Activated CD4-positive, alpha-beta T cell treated with anti-CD3 and anti-CD28 coated beads, Interleukin-2, amount 10 ng/mL, durations not matched to agents 7 days and 5 days (primary cell): ENCODE measurements around the gene MMADHC. TPM values are rescaled to one million over a fixed set of nuclear protein-coding genes. Genes with fewer than 3 reads are reported as not detected.

Source experiments
- CTCF ChIA-PET: fragments of 350-600 bp; sonication (Branson Sonifier 250); formaldehyde crosslinking; loops from one replicate; lab custom pipeline; 2021; ENCODE audit warnings: antibody characterized with exemption; lab: Charles Lee
- POLR2A ChIA-PET: fragments of 350-600 bp; sonication (Branson Sonifier 250); formaldehyde crosslinking; loops from one replicate; lab custom pipeline; 2021; ENCODE audit warnings: antibody characterized with exemption; lab: Charles Lee
- DNase-seq: peaks from one replicate; pipeline ENCODE4 v3.0.0-alpha.2; 2020
- H3K27ac Mint-ChIP-seq: one replicate; pipeline ENCODE4 v1.8.0; 2021; ENCODE audit warnings: mild to moderate bottlenecking, moderate library complexity, mixed read lengths
- H3K27me3 Mint-ChIP-seq: one replicate; pipeline ENCODE4 v1.8.0; 2021; ENCODE audit warnings: mixed read lengths
- H3K36me3 Mint-ChIP-seq: one replicate; pipeline ENCODE4 v1.8.0; 2021; ENCODE audit warnings: low read depth, mixed read lengths
- H3K4me1 Mint-ChIP-seq: one replicate; pipeline ENCODE4 v1.8.0; 2021; ENCODE audit warnings: mixed read lengths
- H3K4me3 Mint-ChIP-seq: one replicate; pipeline ENCODE4 v1.8.0; 2021; ENCODE audit warnings: mild to moderate bottlenecking, moderate library complexity, mixed read lengths
- H3K9me3 Mint-ChIP-seq: one replicate; pipeline ENCODE4 v1.8.0; 2021; ENCODE audit warnings: mixed read lengths
- total RNA-seq, 2 experiments: library from RNA; stranded (reverse); gene quantifications; one replicate each; pipeline ENCODE4 v1.2.3, GENCODE V29; 2021

MMADHC gene
- total RNA-seq, 2 experiments from 2014 or later, result 92.8 to 94.5 TPM

GRCh38 chr2:149536649-149537048 is 50.9 kb downstream of the MMADHC start:
- peaks cover 2% of the 10 kb centered on the region for H3K27me3 Mint-ChIP-seq
- H3K4me1 Mint-ChIP-seq, result peaks cover 15% of the 10 kb centered on the region
- H3K36me3 Mint-ChIP-seq, result no peaks in the 10 kb centered on the region
- peak overlapping the region; percentile 83 for H3K27ac Mint-ChIP-seq
- POLR2A ChIA-PET, result no interaction called here
- DNase-seq, result no peak
- CTCF ChIA-PET, result interaction anchor here (1.1 kb wide), 1 partner anchor 15 kb away, joined by 3 read pairs; no protein-coding TSS in a partner anchor
- no peak overlapping the region for H3K4me3 Mint-ChIP-seq
- H3K9me3 Mint-ChIP-seq, result no peaks in the 10 kb centered on the region

- ChIA-PET CTCF (no interaction called here), POLR2A (no interaction called here)
- Mint-ChIP-seq H3K4me3 (no peak overlapping the region), H3K27me3 (peaks cover 9% of the 10 kb centered on the region), H3K36me3 (no peaks in the 10 kb centered on the region), H3K4me1 (peaks cover 15% of the 10 kb centered on the region), H3K9me3 (no peaks in the 10 kb centered on the region), H3K27ac (no peak overlapping the region)
- no peak for DNase-seq
Observed at GRCh38 chr2:149534674-149535073, 52.9 kb downstream of the MMADHC start.

GRCh38 chr2:149528983-149529382 is 58.6 kb downstream of the MMADHC start:
- Mint-ChIP-seq H3K36me3 (no peaks in the 10 kb centered on the region), H3K9me3 (no peaks in the 10 kb centered on the region), H3K4me3 (no peak overlapping the region), H3K27me3 (peaks cover 12% of the 10 kb centered on the region), H3K27ac (no peak overlapping the region), H3K4me1 (no peaks in the 10 kb centered on the region)
- ChIA-PET CTCF (no interaction called here), POLR2A (no interaction called here)
- no peak for DNase-seq

- no peak for DNase-seq
- CTCF ChIA-PET, result no interaction called here
- Mint-ChIP-seq H3K4me1 (no peaks in the 10 kb centered on the region), H3K27me3 (peaks cover 15% of the 10 kb centered on the region), H3K27ac (no peak overlapping the region), H3K4me3 (no peak overlapping the region), H3K36me3 (no peaks in the 10 kb centered on the region), H3K9me3 (no peaks in the 10 kb centered on the region)
- POLR2A ChIA-PET, result no interaction called here
Observed at GRCh38 chr2:149527998-149528755, 59.4 kb downstream of the MMADHC start.

- ChIA-PET CTCF (no interaction called here), POLR2A (no interaction called here)
- Mint-ChIP-seq H3K4me1 (no peaks in the 10 kb centered on the region), H3K27ac (no peak overlapping the region), H3K4me3 (no peak overlapping the region), H3K9me3 (no peaks in the 10 kb centered on the region), H3K27me3 (peaks cover 17% of the 10 kb centered on the region), H3K36me3 (no peaks in the 10 kb centered on the region)
- no peak for DNase-seq
Observed at GRCh38 chr2:149526689-149527088, 60.9 kb downstream of the MMADHC start.

GRCh38 chr2:149525323-149525722 is 62.3 kb downstream of the MMADHC start:
- no peaks in the 10 kb centered on the region for H3K4me1 Mint-ChIP-seq
- POLR2A ChIA-PET, result no interaction called here
- no peaks in the 10 kb centered on the region for H3K9me3 Mint-ChIP-seq
- no peak overlapping the region for H3K27ac Mint-ChIP-seq
- peaks cover 13% of the 10 kb centered on the region for H3K27me3 Mint-ChIP-seq
- no peak for DNase-seq
- no peaks in the 10 kb centered on the region for H3K36me3 Mint-ChIP-seq
- H3K4me3 Mint-ChIP-seq, result no peak overlapping the region
- CTCF ChIA-PET, result no interaction called here
